Measurements from ENCODE around the gene DSCAML1.

- TF ChIP-seq, protein P1, sequence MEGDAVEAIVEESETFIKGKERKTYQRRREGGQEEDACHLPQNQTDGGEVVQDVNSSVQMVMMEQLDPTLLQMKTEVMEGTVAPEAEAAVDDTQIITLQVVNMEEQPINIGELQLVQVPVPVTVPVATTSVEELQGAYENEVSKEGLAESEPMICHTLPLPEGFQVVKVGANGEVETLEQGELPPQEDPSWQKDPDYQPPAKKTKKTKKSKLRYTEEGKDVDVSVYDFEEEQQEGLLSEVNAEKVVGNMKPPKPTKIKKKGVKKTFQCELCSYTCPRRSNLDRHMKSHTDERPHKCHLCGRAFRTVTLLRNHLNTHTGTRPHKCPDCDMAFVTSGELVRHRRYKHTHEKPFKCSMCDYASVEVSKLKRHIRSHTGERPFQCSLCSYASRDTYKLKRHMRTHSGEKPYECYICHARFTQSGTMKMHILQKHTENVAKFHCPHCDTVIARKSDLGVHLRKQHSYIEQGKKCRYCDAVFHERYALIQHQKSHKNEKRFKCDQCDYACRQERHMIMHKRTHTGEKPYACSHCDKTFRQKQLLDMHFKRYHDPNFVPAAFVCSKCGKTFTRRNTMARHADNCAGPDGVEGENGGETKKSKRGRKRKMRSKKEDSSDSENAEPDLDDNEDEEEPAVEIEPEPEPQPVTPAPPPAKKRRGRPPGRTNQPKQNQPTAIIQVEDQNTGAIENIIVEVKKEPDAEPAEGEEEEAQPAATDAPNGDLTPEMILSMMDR (conservative IDR thresholded peaks at IDR 0.05; ENCODE audit: low read length) = no peak
- no peak for TF ChIP-seq EZH2phosphoT487 (IDR thresholded peaks at IDR 0.05; ENCODE audit: borderline replicate concordance, low read depth, low read length)
Measured at GRCh38 chr11:117733316-117733715, 63.7 kb downstream of the DSCAML1 start.

All from OCI-LY7 (cell line).